HepG2 (cell line): Measurements from ENCODE around the gene UBC. TPM values are rescaled to one million over a fixed set of nuclear protein-coding genes. Genes with fewer than 3 reads are reported as not detected.

Source experiments
- AFF4 ChIP-seq: sonication (generic); formaldehyde crosslinking; IDR thresholded peaks from 2 replicates; pipeline ENCODE4 v1.4.0; 2020; ENCODE audit warnings: missing genetic modification reagents
- ATRX ChIP-seq: sonication (generic); formaldehyde crosslinking; IDR thresholded peaks from 2 replicates; pipeline ENCODE4 v1.4.0; 2020; ENCODE audit warnings: missing genetic modification reagents, borderline replicate concordance
- CEBPG ChIP-seq: IDR thresholded peaks from 2 replicates; pipeline ENCODE4 v1.6.1; 2016
- GPN1 ChIP-seq: sonication (generic); formaldehyde crosslinking; IDR thresholded peaks from 2 replicates; pipeline ENCODE4 v1.5.1; 2020; ENCODE audit warnings: missing genetic modification reagents, borderline replicate concordance
- HHEX ChIP-seq: IDR thresholded peaks from 2 replicates; pipeline ENCODE4 v1.6.1; 2016; ENCODE audit warnings: control low read depth
- IKZF1 ChIP-seq: fragments of 450-650 bp; IDR thresholded peaks from 2 replicates; pipeline ENCODE4 v1.7.1; 2016
- KDM2A ChIP-seq: sonication (generic); formaldehyde crosslinking; IDR thresholded peaks from 2 replicates; pipeline ENCODE4 v1.4.0; 2020; ENCODE audit warnings: low read depth, missing genetic modification reagents, borderline replicate concordance
- MBD4 ChIP-seq: IDR thresholded peaks from 2 replicates; pipeline ENCODE4 v1.6.1; 2012; ENCODE audit warnings: low read length, inconsistent platforms, borderline replicate concordance
- PITX1 ChIP-seq: sonication (generic); formaldehyde crosslinking; IDR thresholded peaks from 2 replicates; pipeline ENCODE4 v1.5.1; 2020; ENCODE audit warnings: mild to moderate bottlenecking, missing genetic modification reagents
- POLR2AphosphoS5 ChIP-seq: IDR thresholded peaks from 2 replicates; pipeline ENCODE4 v1.6.1; 2012; ENCODE audit warnings: low read depth, low read length
- SATB2 ChIP-seq: sonication (generic); formaldehyde crosslinking; IDR thresholded peaks from 2 replicates; pipeline ENCODE4 v1.5.0; 2020; ENCODE audit warnings: missing genetic modification reagents
- TFDP2 ChIP-seq: sonication (generic); formaldehyde crosslinking; IDR thresholded peaks from 2 replicates; pipeline ENCODE4 v1.4.0; 2020; ENCODE audit warnings: missing genetic modification reagents
- ZBED4 ChIP-seq: sonication (generic); formaldehyde crosslinking; IDR thresholded peaks from 2 replicates; pipeline ENCODE4 v1.4.0; 2020; ENCODE audit warnings: missing genetic modification reagents, borderline replicate concordance
- ZKSCAN8 ChIP-seq: IDR thresholded peaks from 2 replicates; pipeline ENCODE4 v1.6.1; 2016; ENCODE audit warnings: borderline replicate concordance, missing genetic modification reagents, missing compliant biosample characterization
- ZNF18 ChIP-seq: sonication (generic); formaldehyde crosslinking; IDR thresholded peaks from 2 replicates; pipeline ENCODE4 v1.8.0; 2022; ENCODE audit warnings: mild to moderate bottlenecking, missing genetic modification reagents; ENCODE audit not compliant: insufficient replicate concordance
- ZNF343 ChIP-seq: sonication (generic); formaldehyde crosslinking; IDR thresholded peaks from 2 replicates; pipeline ENCODE4 v1.4.0; 2020; ENCODE audit warnings: mild to moderate bottlenecking, missing genetic modification reagents
- ZNF441 ChIP-seq: sonication (generic); formaldehyde crosslinking; IDR thresholded peaks from 2 replicates; pipeline ENCODE4 v1.7.0; 2021; ENCODE audit warnings: missing genetic modification reagents, borderline replicate concordance
- ZNF451 ChIP-seq: sonication (generic); formaldehyde crosslinking; IDR thresholded peaks from 2 replicates; pipeline ENCODE4 v1.5.0; 2020; ENCODE audit warnings: mild to moderate bottlenecking, missing genetic modification reagents
- ZNF75D ChIP-seq: sonication (generic); formaldehyde crosslinking; IDR thresholded peaks from 2 replicates; pipeline ENCODE4 v1.8.1; 2023; ENCODE audit warnings: missing genetic modification reagents, mild to moderate bottlenecking, borderline replicate concordance
- ZSCAN25 ChIP-seq: sonication (generic); formaldehyde crosslinking; IDR thresholded peaks from 2 replicates; pipeline ENCODE4 v1.8.0; 2022; ENCODE audit warnings: mild to moderate bottlenecking, missing genetic modification reagents
- polyA plus RNA-seq, 8 experiments: library from polyadenylated mRNA; depleted of rRNA in 3 of 8; stranded (reverse) in 7 of 8; unstranded in 1 of 8; fragments of >200 nt; fragmentation: Illumina TruSeq in 4 of 8; extraction: Trizol in 4 of 8; gene quantifications; 2 replicates each; pipeline versions ENCODE4 v1.2.1 to v1.2.3, GENCODE V29; 2011 to 2016; ENCODE audit warnings: low read depth in 4 of 8, missing spikeins in 1 of 8, mixed read lengths in 1 of 8; ENCODE audit not compliant: insufficient read depth in 1 of 8
- total RNA-seq, 5 experiments: library from RNA; depleted of rRNA; stranded (reverse); fragments of >200 nt; fragmentation: Illumina TruSeq; extraction: Trizol; gene quantifications; 2 replicates each; pipeline ENCODE4 v1.2.3, GENCODE V29; 2016; ENCODE audit warnings: low read depth in 1 of 5

Gene UBC
- total and polyA plus RNA-seq, 2 of the 13 experiments (the other 11 are each of a cell fraction or from before 2014, with no cell fraction given): 805 to 1,432 TPM

GRCh38 chr12:124910561-124911478 is 3.6 kb downstream of the UBC start (continued):
- TF ChIP-seq ZNF18 (CRISPR knock-in tag) (peak; percentile 62), SATB2 (CRISPR knock-in tag) (0 out of 2 replicates have a peak, but pooled peaks have one; percentile 6), ZBED4 (no peak), CEBPG (no peak), ATRX (CRISPR knock-in tag) (no peak), KDM2A (no peak), HHEX (CRISPR knock-in tag) (no peak), PITX1 (CRISPR knock-in tag) (no peak), GPN1 (no peak), ZNF75D (CRISPR knock-in tag) (no peak), ZSCAN25 (CRISPR knock-in tag) (no peak), ZNF451 (no peak), IKZF1 (no peak), MBD4 (peak; percentile 52), ZNF343 (CRISPR knock-in tag) (no peak), ZKSCAN8 (CRISPR knock-in tag) (0 out of 2 replicates have a peak, but pooled peaks have one; percentile 1), TFDP2 (no peak), POLR2AphosphoS5 (peak; percentile 49), ZNF441 (CRISPR knock-in tag) (no peak), AFF4 (no peak; the same call in 1 of the 2 replicates)
